A549 treated with AZD2906 at 1 μM for 4 hours (cell line): ENCODE measurements around the gene CFAP69. TPM values are rescaled to one million over a fixed set of nuclear protein-coding genes. Genes with fewer than 3 reads are reported as not detected.

ENCODE experiments used
- total RNA-seq: library from RNA; stranded (reverse); fragments of 200-300 nt; extraction: Qiagen RNA extraction; gene quantifications from 5 replicates; pipeline ENCODE4 v1.2.3, GENCODE V29; 2022

The CFAP69 gene, protein sequence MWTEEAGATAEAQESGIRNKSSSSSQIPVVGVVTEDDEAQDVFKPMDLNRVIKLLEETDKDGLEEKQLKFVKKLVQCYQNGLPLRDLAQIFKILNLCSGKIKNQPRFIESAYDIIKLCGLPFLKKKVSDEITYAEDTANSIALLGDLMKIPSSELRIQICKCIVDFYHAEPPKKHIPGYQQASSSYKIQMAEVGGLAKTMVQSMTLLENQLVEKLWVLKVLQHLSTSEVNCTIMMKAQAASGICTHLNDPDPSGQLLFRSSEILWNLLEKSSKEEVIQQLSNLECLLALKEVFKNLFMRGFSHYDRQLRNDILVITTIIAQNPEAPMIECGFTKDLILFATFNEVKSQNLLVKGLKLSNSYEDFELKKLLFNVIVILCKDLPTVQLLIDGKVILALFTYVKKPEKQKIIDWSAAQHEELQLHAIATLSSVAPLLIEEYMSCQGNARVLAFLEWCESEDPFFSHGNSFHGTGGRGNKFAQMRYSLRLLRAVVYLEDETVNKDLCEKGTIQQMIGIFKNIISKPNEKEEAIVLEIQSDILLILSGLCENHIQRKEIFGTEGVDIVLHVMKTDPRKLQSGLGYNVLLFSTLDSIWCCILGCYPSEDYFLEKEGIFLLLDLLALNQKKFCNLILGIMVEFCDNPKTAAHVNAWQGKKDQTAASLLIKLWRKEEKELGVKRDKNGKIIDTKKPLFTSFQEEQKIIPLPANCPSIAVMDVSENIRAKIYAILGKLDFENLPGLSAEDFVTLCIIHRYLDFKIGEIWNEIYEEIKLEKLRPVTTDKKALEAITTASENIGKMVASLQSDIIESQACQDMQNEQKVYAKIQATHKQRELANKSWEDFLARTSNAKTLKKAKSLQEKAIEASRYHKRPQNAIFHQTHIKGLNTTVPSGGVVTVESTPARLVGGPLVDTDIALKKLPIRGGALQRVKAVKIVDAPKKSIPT
- 1.2 to 2.5 TPM (median 2.0 TPM) in 5 replicates for total RNA-seq

GRCh38 chr7:90244909-90245851 is at the start of gene CFAP69:
Gene CFAP69, plus strand, starts transcription at chr7:90245174. Its CDS starts 251 bp downstream, at chr7:90245425.

DNA sequence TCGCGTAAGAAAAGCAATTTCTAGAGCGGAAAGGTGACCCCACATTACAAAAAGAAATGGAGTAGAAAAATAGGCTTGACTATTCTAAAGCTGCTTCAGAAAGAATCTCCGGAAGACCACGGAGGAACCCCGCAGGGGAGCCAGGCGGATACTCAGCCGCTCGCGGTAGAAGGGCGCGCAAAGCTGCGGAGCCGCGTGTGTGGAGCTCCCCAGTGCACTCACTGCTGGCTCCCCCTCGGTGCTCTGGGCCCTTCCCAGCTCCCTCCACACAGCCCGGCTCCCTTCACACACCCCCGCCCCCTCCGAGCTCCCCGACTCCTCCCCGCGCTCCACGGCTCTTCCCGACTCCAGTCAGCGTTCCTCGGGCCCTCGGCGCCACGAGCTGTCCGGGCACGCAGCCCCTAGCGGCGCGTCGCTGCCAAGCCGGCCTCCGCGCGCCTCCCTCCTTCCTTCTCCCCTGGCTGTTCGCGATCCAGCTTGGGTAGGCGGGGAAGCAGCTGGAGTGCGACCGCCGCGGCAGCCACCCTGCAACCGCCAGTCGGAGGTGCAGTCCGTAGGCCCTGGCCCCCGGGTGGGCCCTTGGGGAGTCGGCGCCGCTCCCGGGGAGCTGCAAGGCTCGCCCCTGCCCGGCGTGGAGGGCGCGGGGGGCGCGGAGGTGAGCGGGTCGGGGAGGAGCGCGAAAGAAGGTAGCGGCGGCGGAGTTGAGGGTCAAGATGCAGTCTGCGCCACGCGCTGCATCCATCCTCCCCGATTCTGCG is 33.4 kb upstream of the CFAP69 start, which contains the start of gene STEAP2:
Gene STEAP2, plus strand, starts transcription at position 350 of the 758 bp plus-strand sequence. CDS start 13,343 bp downstream, outside the sequence.

DNA sequence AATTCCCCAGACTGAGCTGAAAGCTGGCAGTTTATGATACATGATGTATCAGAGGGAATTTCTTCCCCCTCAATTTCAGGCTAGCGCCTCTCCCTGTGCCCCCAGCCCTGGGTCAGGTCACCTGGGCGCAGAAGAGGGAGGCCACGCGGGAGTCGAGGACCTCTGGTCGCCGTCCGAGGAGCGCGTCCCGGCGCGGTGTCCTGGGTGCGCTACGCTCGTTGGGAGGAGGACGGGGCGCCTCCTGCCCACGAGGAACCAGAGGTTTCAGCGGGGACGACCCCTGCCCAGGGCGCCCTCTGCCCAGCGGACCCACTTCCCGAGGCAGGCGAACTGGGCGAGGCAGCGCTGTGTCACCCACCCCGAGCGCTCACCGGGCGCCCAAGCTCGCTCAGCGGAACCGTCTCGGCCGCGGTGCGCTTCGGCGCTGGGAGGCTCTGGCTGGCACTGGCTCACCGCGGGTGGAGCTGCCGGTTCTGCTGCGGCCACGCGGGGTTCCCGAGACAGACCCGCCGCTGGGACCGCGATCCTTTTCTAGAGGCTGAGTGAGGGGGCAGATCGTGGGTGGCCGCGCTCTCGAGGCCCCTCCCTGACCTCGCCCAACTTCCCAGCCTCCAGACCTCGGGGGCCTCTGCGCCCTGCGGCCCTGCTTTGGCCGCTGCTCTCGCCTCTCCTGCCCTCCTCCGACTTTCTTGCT is 76.0 kb downstream of the CFAP69 start, which contains the start of gene FAM237B:
Gene FAM237B, minus strand, starts transcription at position 504 of the 694 bp plus-strand sequence. CDS start 1,556 bp downstream, outside the sequence.

GRCh38 chr7:90346336-90347125 is 101.6 kb downstream of the CFAP69 start, which contains the start of gene GTPBP10:
Gene GTPBP10, plus strand, starts transcription at chr7:90346716. Its CDS starts 26 bp downstream, at chr7:90346742.

Other genes starting within 250 kb of the CFAP69 start
- gene STEAP1, start 90.7 kb upstream of the CFAP69 start, total RNA-seq, result 15.9 to 18.5 TPM (median 16.9 TPM) in 5 replicates
- 3.0 to 4.2 TPM (median 3.9 TPM) in 5 replicates for gene STEAP2, start 33.4 kb upstream of the CFAP69 start, total RNA-seq
- 0.02 to 0.10 TPM (median 0.05 TPM) in 5 replicates for gene FAM237B, start 76.1 kb downstream of the CFAP69 start, total RNA-seq
- gene GTPBP10, start 101.5 kb downstream of the CFAP69 start, total RNA-seq, result 25.1 to 29.7 TPM (median 27.3 TPM) in 5 replicates
- gene CLDN12, start 158.3 kb downstream of the CFAP69 start, total RNA-seq, result 31.5 to 38.0 TPM (median 35.8 TPM) in 5 replicates
- gene PTTG1IP2, start 224.5 kb downstream of the CFAP69 start, total RNA-seq, result not detected in 5 replicates